Measurements from ENCODE around the gene TSPYL6.
"Not testable (repeated sequence)": the region's sequence is repeated elsewhere in the genome, so short reads cannot be mapped to it uniquely, and the experiment has no call there.

The TSPYL6 gene

DNA sequence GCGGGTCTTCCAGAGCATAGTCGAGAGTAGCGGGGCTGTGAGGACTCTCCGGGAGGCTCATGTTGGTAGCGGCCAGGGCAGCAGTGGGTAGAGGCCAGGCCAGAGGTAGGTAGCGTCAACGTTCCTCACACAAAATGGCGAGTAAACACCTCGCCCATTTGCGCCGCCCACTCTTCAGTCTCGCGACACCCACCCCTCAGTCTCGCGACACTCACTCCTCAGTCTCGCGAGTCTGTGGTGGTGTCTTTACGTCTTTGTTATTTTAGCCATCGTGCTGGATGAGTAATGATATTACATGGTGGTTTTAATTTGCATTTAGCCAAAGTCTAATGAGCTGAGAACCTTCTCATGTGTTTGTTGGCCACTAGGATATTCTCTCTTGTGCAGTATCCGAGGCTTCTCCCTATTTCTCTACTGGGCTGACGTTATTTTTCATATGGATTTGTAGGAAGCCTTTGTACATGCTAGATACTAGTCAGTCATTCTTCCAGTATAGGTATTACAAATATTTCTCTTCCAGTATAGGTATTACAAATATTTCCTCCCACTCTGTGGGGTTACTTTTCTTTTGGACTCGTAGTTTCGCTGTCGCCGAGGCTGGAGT, at the start of gene TSPYL6:
Gene TSPYL6, minus strand, starts transcription at position 139 of the 604 bp plus-strand sequence. Its CDS starts 78 bp downstream, at position 61.
- no peak for DNase-seq

DNA sequence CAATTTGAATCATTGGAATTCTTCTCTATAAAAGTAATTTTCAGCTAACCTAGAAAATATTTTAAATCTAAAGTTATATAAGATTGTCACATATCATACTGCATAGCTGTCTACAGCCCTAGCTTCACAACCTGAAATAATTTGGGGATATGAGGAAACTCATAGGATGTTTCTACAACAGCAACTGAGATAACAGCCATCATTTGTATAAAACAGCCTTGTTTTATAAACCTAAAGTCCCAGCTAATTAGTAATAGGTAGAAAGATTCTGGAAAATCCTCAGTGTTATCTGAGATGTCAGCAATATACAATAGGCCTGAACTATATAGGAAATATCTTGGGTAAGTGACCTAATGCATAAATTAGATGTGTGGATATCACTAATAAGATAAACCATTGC, 47.6 kb upstream of the TSPYL6 start:
- DNase-seq: no peak

DNA sequence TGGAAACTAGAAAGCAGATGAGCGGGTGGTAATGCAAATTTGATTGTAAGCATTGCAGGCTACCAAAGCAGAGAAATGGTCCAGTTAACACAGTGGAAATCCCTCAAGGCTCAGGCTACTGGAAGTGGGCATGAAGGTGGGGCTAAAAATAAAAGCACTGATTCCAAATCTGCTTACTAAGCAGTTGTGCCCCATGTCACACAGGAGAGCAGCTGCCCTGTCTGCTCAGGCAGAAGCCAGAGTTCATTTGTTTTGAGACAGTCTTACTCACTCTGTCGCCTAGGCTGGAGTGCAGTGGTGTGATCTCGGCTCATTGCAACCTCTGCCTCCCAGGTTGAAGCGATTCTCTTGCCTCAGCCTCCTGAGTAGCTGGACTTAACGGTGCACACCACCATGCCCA, 42.5 kb upstream of the TSPYL6 start:
- no peak for DNase-seq

DNA sequence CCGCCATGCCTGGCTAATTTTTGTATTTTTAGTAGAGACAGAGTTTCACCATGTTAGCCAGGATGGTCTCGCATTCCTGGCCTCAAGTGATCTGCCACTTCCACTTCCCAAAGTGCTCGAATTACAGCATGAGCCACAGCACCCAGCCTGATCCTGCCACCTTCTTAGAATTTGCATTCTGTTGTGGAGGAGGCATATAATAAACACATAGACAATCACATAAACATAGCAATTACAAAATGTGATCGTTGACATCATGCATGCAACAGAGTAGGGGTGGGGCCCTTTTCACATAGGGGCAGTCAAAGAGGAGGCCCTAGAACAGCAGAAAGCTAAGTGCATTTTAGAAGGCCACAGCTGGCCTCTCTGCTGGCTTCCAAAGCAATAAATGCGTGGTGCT, 39.9 kb upstream of the TSPYL6 start:
- DNase-seq: no peak

DNA sequence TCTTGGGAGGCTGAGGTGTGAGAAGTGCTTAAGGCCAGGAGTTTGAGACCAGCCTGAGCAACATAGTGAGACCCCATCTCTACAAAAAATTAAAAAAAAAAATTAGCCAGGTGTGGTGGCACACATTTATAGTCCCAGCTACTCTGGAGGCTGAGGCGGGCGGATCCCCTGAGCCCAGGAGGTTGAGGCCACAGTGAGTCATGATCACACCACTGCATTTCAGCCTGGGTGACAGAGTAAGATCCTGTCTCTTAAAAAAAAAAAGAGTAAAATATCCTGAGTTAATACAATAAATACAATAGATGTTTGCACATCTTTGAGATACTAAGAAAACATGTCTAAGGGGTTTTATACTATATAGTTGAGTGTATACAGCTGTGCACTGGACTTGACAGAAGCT, 38.6 kb upstream of the TSPYL6 start:
- not testable (repeated sequence) for DNase-seq

DNA sequence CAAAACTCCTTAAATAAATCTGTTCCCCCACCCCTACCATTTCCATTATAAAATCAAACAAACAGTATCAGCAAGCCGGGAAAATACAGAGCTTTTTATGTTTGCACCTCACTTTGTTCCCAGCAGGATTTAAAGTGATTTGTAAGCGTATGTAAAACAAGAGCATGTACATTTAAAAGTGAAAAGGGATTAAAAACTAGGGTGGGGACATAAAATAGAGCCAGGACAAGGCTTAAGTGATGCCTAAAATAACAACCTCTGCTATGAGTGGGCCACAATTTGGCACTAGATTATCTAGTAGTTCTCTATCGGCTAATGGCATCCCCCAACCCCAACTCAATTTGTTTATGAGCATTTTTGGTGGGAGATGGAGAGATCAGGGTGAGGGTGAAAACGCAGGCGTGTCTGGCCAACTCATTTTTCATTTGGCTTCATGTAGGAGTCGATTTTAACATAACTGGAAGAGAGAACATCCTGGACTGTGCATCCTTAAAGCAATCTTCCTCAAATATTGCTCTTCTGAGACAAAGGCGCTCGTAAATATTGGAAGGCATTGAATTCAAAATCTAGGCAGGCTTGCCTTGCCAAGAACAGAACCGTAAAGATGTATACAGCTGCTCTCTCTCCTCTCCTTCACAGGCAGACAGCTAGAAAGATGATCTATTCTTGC, 34.5 kb upstream of the TSPYL6 start:
- no peak for DNase-seq

DNA sequence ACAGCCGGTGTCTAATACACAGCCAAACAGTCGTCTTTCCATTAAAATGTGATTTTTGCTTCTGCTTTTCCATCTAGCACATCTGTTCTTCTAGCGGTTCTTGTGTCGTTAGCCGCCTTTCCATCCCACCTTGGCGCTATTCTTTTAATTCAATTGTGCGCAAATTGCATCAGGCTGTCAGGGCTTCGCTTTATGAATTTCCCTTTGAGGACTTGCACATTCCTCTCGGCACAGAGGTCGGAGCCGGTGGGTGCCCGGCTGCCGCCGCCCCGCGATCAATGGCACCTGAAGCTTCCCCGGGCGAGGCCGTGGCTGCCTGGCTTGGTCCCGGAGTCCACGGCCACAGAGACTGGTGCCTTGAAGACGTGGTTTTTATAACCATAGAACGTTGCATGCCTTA, 33.9 kb upstream of the TSPYL6 start:
- DNase-seq: no peak

DNA sequence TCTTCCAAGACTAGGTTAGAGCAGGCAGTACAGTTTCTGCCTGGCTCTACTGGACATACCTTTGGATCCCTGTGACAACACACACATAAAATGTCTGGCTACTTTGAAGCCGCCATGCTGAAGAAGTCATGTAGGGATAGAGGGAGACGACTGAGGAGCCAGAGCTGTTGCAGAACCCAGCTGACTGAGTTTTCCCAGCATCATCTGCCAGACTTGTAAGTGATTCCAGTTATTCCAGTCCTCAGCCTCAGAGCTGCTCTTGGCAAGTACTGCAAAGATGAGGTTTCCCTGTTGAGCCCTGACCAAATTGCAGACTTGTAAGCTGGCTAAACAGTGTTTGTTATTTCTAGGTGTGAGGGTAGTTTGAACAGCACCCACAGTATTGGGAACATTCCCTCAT, 31.5 kb upstream of the TSPYL6 start:
- no peak for DNase-seq

DNA sequence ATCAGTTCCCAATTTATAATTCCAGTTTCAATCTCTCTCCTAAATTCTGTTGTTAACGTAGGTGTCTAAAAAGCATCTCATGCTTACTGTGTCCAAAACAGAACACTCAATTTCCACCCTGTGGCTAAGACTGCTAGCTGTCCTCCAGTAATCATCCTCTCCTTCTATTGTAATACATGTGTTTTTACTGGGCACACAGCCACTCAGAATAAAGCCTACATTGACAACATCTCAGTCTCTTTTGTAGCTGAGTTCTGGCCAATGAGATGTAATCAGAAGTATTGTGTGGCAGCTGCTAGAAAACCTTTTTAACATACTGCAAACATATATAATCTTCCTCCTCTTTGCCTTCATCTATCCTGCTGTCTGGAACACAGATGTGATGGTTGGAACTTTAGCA, 29.4 kb upstream of the TSPYL6 start:
- no peak for DNase-seq

DNA sequence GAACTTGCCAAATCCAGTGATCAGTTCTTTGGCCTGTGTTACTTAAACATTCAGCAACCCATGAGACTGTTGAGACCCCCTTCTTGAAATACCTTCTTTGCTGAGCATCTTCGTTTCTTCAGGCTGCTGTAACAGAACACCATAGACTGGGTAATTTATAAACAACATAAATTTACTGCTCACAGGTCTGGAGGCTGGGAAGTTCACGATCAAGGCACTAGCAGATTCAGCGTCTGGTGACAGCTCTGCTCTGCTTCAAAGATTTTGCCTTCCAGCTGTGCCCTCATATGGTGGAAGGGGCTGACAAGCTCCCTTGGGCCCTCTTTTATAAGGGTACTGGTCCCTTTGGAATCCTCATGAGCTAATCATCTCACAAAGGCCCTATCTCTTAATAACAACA, 28.8 kb upstream of the TSPYL6 start:
- no peak for DNase-seq

DNA sequence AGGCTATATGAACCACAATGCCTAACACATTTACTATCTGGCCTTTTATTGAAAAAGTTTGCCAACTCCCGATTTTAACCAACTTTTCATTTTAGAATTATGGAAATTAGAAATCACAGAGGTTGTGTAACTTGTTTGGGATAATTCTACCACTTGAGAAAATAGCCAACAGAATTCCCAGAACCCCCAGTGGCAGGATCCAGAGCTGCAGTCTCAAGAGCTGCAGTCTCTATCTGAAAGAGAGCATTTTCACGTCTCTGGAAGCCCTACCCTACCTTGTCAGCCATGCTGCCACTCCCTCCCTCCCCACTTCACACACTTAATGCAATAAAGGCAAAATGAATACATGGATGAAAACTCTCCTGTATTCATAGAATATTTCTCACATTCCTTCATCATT, 23.4 kb upstream of the TSPYL6 start:
- DNase-seq: no peak

DNA sequence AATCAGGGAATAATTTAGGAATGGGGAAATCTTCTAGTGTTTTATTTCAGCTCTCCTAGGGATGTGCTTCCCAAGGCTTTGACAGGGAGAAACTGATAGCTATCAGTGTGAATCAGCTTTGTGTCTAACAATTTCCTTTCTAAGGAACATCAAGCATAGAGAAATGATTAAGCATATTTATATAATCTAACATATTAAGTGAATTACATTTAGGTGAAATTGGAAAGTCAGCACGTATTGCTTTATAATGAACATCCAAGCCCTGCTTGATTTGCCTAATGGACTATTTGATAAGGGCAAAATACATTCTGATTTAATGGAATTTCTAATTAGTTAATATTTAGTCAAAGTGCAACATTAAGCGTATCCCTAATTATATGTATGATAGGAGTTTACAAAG, 19.5 kb upstream of the TSPYL6 start:
- no peak for DNase-seq

DNA sequence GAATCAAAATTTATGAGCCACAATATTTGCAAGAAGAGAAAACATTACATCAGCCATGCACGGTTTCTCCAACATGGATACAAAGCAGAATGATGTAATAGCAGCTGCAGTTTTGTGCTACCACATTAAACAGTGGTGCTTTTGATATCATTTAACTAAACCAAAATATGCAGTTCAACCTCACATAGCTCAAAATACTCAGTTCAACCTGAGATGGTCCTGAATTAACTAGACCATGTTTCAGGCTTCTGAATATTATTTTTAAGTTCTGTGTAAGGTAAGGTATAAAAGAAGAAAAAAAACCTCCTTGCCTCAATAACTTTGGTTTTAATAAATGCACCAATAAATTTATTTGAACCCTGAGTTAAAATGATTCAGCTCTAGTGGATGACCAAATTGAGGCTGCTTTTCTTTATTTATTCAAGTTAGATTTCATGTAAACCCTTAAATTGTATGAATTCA, 18.8 kb upstream of the TSPYL6 start:
- no peak for DNase-seq

DNA sequence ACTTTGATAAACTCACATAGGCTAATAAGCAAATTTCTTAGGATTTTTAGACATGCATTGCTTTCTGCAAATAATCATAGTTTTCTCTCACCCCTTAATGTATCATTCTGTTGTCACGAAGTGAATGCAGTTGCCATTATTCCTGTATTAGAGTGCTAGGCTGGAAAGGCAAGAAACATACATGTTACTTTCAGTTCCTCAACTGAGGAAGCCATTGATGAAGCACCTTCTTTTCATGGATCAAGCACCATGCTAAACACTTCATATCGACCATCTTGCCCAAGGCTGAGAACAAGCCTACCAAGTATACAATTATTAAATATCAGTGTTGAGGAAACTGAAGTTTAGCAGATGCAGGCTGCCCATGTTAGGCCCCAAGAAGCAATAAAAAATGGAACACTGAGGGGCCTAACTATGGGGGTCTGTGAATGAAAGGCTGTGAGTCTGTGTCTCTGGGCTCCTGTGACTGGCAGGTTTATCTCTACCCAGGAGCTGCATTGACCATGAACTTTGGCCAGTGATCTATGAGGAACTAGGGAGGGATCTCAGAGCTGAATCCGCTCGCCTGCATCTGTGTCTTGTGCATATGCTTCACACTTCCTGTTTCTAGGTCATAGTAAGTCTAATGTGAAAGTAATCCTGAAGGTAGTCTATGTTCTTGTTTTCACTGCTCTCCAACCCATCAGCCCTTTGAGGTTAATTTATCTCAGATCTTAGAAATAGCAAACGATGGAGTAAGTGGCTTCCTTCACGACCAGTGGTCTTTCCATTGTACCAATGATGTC, 16.0 kb upstream of the TSPYL6 start:
- DNase-seq: no peak

DNA sequence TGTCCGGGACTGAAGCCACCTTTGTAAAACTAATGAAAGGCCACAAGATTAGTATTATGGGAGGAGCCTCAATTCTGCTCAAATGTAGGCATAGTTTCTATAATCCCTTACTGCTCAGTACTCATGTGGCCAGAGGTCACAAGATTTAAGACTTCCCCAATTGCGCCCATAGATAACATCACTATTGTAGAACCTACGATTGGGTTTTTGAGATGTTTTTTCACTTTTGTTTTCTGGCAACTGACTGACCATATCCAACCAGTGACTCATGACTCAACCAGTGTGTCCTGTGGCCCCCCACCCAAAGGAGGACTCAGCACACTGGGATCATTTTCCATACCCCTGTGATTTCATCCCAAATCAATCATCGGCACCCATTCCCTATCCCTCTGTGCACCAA, 15.2 kb upstream of the TSPYL6 start:
- no peak for DNase-seq

DNA sequence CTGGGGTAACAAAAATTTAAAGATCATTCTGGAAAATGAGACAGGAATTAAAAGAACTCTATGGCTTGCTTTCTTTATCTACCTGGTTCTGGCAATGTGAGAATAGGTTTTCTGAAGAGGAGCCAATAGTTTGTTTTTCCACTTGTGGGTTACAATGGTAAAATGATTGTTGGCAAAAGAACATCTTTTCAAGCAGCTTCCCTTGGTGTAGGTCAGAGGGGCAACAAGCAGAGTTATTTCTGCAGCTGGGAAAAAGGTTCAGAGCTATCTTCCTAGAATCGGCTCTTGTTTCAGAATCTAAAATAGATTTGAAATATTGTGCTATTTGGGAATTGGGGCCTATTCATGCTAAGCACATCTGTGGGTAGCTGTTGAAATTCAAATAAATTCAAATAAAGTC, 11.5 kb upstream of the TSPYL6 start:
- DNase-seq: no peak

DNA sequence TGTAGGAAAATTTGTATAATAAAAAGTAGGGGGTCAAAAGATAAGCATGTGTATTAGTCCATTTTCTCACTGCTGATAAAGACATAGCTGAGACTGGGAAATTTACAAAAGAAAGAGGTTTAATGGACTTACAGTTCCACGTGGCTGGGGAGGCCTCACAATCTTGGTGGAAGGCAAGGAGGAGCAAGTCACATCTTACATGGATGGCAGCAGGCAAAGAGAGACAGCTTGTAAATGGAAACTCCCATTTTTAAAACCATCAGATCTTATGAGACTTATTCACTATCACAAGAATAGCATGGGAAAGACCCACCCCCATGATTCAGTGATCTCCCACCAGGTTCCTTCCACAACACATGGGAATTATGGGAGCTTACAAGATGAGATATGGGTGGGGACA, 9.1 kb upstream of the TSPYL6 start:
- not testable (repeated sequence) for DNase-seq

DNA sequence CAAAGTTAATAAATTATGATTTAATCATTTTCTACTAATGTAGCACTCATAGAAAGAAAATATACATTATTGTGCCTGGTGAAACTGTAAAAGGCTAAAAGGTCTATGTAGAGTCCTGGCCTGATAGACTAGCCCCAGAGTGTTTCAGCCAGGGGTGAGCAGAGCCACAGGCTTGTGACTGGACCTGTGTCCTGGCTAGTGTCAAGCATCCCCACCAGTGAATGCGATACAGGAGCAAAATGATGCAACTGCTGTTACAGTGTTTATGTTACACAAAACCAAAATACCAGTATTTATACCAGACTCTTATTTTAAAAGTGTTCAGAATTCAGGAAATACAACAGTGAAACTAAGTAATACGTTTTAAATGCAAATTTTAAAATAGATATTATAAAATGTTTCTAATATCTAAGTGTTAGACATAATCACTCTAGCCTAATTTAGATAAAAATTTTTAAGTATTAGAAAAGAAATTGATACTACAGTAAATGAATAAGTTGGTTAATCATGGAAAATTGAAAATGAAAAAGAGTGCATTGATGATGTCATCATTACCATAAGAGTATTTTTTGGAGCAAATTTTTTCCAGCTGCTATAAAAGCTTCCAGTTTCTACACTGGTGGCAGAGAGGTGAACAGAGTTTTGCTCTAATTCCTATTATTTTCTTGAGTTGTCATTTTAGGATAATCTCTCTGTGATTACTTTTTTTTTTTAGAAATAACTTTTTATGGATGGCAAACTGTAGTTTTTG, 6.2 kb upstream of the TSPYL6 start:
- no peak for DNase-seq

DNA sequence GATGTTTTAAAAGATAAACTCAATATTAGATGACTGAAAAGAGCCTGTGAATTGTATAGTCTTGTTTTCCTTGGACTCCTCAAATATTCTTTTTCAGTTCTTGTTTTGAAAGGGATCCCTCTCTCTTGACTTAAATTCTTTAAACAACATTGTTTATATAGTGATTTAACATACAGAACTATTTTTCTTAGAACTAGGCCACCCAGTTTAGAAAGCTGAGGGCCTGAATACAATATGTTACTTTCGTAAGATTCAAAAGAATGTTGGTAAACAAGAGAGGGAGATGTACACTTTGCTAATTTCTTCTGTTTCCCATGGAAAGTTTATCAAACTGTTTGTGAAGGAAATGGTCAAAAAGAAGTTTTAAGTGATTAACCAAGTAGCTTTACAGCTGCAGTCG, 5.5 kb upstream of the TSPYL6 start:
- no peak for DNase-seq

DNA sequence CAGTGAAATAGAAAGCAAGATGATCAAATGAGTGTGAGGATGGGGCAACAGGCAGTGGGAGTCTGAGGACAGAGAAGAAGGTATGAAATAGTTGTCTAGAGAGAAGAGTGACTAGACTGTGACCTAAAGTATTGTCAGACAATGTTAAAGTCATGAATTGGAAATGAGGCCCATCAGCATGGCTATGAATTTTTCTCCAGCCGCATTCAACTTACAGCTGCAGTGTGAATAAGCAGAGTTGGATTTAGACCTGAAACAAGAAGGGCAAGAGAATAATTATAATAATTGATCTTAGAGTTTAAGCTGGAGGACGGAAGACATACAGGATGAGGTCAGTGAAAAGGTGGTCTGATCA, 4.2 kb upstream of the TSPYL6 start:
- DNase-seq: no peak

DNA sequence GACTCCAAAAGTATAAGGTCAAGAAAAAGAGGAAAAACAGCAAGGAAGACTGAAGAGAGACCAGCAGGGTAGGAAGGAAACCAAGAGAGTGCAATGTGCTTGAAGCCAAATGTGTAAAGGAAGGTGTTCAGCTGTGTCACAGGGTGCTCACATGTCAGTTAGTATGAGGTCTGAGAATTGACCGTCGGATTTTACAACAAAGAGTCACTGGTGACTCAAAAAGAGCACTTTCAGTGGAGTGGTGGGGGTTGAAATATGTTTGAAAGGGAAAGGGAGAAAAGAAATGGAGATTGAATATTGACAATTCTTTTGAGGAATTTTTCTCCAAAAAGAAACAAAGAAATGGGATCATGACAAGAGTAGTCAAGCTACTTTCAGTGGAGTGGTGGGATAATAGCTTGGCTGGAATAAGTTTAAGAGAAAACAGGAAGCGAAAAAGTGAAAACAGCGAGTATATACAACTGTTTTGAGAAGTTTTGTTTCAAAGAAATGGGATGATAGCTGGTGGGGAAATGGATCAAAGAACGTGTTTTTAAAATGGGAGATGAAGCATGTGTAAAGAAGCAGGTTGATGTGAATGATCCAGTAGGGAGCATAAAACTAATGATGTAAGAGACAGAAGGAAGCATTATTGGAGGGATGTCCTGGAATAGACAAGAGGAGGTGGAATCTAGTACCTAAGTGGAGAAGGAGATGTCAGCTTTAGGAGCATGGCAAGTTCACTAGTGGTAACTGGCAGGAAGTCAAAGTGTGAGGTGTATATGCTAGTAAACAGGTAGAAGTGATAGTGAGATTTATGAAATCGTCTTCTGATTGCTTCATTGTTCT, 3.6 kb upstream of the TSPYL6 start:
- no peak for DNase-seq

DNA sequence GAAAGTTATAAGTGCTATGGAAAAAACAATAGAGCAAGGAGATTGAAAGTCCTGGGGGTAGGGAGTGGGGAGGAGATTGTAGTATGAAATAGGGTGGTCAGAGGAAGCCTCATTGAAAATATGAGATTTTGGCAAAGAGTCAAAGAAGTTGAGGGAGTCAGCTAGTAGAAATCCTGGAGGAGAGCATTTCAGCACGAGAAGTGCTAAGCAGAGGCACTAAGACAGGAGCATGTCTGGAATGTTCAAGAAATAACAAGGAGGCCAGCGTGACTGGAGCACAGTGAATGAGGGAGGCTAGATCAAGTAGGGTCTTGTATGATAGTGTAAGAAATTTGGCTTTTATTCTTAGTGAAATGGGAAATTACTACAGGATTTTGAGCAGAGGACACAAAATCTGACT, 2.1 kb upstream of the TSPYL6 start:
- DNase-seq: no peak
